ENCODE measurements around the gene PTGIS.

- TF ChIP-seq EZH2 (IDR thresholded peaks at IDR 0.05; ENCODE audit: insufficient read depth, poor library complexity, severe bottlenecking): no peak
- no peak for TF ChIP-seq EZH2phosphoT487 (IDR thresholded peaks at IDR 0.05; ENCODE audit: insufficient read depth, low read depth)
These were observed 10.5 kb upstream of the PTGIS start for GRCh38 chr20:49578436-49578835.
